ENCODE data around the gene LASP1NB. TPM values are rescaled to one million over a fixed set of nuclear protein-coding genes. Genes with fewer than 3 reads are reported as not detected.
"Not testable (repeated sequence)": the region's sequence is repeated elsewhere in the genome, so short reads cannot be mapped to it uniquely, and the experiment has no call there.

Gene LASP1NB

DNA sequence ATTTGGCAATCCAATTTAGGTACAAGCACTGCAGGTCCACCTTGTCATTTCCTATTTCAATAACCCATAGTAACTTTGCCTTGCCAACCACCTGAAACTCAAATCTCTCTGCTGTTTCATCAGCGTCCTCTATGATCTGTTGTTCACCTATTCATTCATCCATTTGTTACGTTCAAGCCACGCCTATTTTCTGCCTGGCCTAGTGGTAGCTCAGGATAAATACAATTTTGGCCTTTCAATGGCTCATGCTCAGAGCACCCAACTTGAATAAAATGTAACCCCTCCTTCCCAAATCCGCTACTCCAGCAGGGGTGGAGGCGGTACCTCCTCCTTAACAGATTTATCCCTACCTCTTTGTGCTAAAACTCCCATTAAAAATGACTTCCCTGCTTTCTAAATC is 45.4 kb downstream of the LASP1NB start:
- no peak for DNase-seq (ENCODE audit: low read depth)
- H3K27me3 ChIP-seq (ENCODE audit: control insufficient read depth, insufficient read depth, low read length) = no peaks in the 10 kb centered on the region
- H3K4me3 ChIP-seq (ENCODE audit: low read depth, low read length) = no peak overlapping the region
- TF ChIP-seq, protein P1, sequence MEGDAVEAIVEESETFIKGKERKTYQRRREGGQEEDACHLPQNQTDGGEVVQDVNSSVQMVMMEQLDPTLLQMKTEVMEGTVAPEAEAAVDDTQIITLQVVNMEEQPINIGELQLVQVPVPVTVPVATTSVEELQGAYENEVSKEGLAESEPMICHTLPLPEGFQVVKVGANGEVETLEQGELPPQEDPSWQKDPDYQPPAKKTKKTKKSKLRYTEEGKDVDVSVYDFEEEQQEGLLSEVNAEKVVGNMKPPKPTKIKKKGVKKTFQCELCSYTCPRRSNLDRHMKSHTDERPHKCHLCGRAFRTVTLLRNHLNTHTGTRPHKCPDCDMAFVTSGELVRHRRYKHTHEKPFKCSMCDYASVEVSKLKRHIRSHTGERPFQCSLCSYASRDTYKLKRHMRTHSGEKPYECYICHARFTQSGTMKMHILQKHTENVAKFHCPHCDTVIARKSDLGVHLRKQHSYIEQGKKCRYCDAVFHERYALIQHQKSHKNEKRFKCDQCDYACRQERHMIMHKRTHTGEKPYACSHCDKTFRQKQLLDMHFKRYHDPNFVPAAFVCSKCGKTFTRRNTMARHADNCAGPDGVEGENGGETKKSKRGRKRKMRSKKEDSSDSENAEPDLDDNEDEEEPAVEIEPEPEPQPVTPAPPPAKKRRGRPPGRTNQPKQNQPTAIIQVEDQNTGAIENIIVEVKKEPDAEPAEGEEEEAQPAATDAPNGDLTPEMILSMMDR (IDR thresholded peaks at IDR 0.05; ENCODE audit: insufficient read depth, low read length, poor library complexity, severe bottlenecking) = no peak
- H3K36me3 ChIP-seq (ENCODE audit: control insufficient read depth, insufficient read depth, low read length) = no peaks in the 10 kb centered on the region

DNA sequence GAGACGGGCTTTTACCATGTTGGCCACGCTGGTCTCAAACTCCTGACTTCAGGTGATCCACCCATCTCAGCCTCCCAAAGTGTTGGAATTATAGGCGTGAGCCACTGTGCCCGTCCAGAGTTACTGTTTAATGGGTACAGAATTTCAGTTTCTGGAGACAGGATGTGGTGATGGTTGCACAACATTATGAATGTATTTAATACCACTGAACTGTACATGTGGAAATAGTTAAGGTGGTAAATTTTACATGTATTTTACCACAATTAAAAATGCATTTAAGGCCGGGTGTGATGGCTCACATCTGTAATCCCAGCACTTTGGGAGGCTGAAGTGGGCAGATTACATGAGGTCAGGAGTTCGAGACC is 50.8 kb downstream of the LASP1NB start:
- not testable (repeated sequence) for H3K27me3 ChIP-seq (ENCODE audit: control insufficient read depth, insufficient read depth, low read length); DNase-seq (ENCODE audit: low read depth); H3K36me3 ChIP-seq (ENCODE audit: control insufficient read depth, insufficient read depth, low read length); H3K4me3 ChIP-seq (ENCODE audit: low read depth, low read length)

DNA sequence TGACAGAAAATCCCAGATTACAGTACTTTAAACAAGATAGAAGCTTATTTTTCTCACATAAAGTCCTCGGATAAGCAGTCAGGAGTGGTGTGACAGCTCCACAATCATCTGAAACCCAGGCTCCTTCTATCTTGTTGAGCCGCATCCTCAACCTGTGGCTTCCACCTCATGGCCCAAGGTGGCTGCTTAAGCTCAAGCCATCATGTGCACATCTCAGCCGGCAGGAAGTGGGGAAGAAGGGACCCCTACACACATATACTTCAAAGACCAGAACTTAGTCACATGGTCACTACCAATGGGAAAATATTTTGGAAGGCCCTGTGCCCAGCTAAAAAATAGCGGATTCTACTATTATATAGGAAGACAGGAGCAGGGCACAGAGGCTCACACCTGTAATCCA is 52.8 kb downstream of the LASP1NB start:
- TF ChIP-seq, protein P1 (IDR thresholded peaks at IDR 0.05; ENCODE audit: insufficient read depth, low read length, poor library complexity, severe bottlenecking) = no peak
- H3K36me3 ChIP-seq (ENCODE audit: control insufficient read depth, insufficient read depth, low read length) = no peaks in the 10 kb centered on the region
- H3K27me3 ChIP-seq (ENCODE audit: control insufficient read depth, insufficient read depth, low read length) = no peaks in the 10 kb centered on the region
- no peak for DNase-seq (ENCODE audit: low read depth)
- H3K4me3 ChIP-seq (ENCODE audit: low read depth, low read length) = no peak overlapping the region

Other genes with a start within 250 kb of the LASP1NB start
- gene MLLT6, start 220.3 kb upstream of the LASP1NB start, total RNA-seq = 42.7 and 46.7 TPM in 2 replicates
- 3.4 and 4.1 TPM in 2 replicates for gene CISD3, start 195.3 kb upstream of the LASP1NB start, total RNA-seq
- 20.8 and 25.1 TPM in 2 replicates for gene PCGF2, start 177.3 kb upstream of the LASP1NB start, total RNA-seq
- gene PSMB3, start 172.9 kb upstream of the LASP1NB start, total RNA-seq = 166 TPM in 2 replicates
- gene PIP4K2B, start 126.1 kb upstream of the LASP1NB start, total RNA-seq = 34.8 and 53.3 TPM in 2 replicates
- 13.9 and 14.4 TPM in 2 replicates for gene CWC25, start 100.3 kb upstream of the LASP1NB start, total RNA-seq
- 1,506 and 1,881 TPM in 2 replicates for gene RPL23, start 71.9 kb upstream of the LASP1NB start, total RNA-seq
- gene LASP1, start 55.6 kb upstream of the LASP1NB start, total RNA-seq = 201 and 247 TPM in 2 replicates
- gene FBXO47, start 41.8 kb downstream of the LASP1NB start, total RNA-seq = not detected in 2 replicates
- gene PLXDC1, start 226.0 kb downstream of the LASP1NB start, total RNA-seq = under 0.01 and 0.67 TPM in 2 replicates
- not detected in 2 replicates for gene ARL5C, start 240.5 kb downstream of the LASP1NB start, total RNA-seq